ENCODE measurements around the gene TRAM2. TPM values are rescaled to one million over a fixed set of nuclear protein-coding genes. Genes with fewer than 3 reads are reported as not detected.

The TRAM2 gene
- total and polyA plus RNA-seq, 2 of the 8 experiments (the other 6 are each of a cell fraction or from before 2014, with no cell fraction given) = 9.0 to 21.4 TPM

DNA sequence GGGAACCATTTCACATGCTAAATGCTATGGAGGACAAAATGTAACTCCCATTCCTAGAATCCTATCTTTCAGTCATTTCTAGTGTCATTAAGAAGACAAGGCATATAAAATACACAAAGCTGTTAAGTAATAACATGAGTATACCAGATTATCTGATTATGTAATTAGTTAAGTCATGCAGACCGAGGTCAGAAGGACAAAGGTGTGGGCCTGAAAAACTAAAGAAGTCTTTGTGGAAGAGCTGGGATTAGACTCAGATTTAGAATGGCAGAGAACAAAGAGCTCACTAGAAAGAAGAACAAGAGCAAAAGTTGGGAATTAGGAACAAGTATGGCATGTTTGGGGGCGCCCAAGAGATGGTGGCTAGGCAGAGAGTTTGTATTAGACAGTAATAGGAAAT is 119.8 kb downstream of the TRAM2 start:
- ChIA-PET POLR2A (ENCODE audit: partially characterized antibody) (no interaction called here), CTCF (ENCODE audit: partially characterized antibody) (interaction anchor here (0.9 to 1.6 kb wide), 3 partner anchors 11 to 42 kb away, joined by 3 to 6 read pairs (median 6); no protein-coding TSS in a partner anchor)
- TF ChIP-seq RXRA (IDR thresholded peaks at IDR 0.05; ENCODE audit: insufficient read depth, low read depth, low read length) (no peak), CREB1 (IDR thresholded peaks at IDR 0.05) (no peak), ZNF274 (IDR thresholded peaks at IDR 0.05; ENCODE audit: borderline replicate concordance, extremely low read depth, low read length) (no peak), SP4 (IDR thresholded peaks at IDR 0.05; ENCODE audit: low read length) (no peak), BACH1 (IDR thresholded peaks at IDR 0.05; ENCODE audit: low read length) (no peak), RFX5 (IDR thresholded peaks at IDR 0.05; ENCODE audit: borderline replicate concordance, low read depth, low read length) (no peak), GABPA (IDR thresholded peaks at IDR 0.05; ENCODE audit: borderline replicate concordance, insufficient read depth, low read length) (no peak), KDM5A (IDR thresholded peaks at IDR 0.05; ENCODE audit: low read length) (no peak)
- TF ChIP-seq, protein P1, sequence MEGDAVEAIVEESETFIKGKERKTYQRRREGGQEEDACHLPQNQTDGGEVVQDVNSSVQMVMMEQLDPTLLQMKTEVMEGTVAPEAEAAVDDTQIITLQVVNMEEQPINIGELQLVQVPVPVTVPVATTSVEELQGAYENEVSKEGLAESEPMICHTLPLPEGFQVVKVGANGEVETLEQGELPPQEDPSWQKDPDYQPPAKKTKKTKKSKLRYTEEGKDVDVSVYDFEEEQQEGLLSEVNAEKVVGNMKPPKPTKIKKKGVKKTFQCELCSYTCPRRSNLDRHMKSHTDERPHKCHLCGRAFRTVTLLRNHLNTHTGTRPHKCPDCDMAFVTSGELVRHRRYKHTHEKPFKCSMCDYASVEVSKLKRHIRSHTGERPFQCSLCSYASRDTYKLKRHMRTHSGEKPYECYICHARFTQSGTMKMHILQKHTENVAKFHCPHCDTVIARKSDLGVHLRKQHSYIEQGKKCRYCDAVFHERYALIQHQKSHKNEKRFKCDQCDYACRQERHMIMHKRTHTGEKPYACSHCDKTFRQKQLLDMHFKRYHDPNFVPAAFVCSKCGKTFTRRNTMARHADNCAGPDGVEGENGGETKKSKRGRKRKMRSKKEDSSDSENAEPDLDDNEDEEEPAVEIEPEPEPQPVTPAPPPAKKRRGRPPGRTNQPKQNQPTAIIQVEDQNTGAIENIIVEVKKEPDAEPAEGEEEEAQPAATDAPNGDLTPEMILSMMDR (IDR thresholded peaks at IDR 0.05; ENCODE audit: control extremely low read depth in 1 of 3, insufficient read depth in 1 of 3, low read depth in 1 of 3, low read length in 3 of 3) = no peak
- Histone ChIP-seq H3K4me1 (replicated peaks in 1 of 4; ENCODE audit: control insufficient read depth in 3 of 4, insufficient read depth in 4 of 4, low read length in 3 of 4) (no peaks in the 10 kb centered on the region), H3K4me2 (ENCODE audit: insufficient read depth in 1 of 2, low read depth in 2 of 2, low read length in 2 of 2) (no peak overlapping the region), H3K79me1 (ENCODE audit: low read depth, low read length) (no peaks in the 10 kb centered on the region), H2BK12ac (ENCODE audit: low read depth, low read length) (no peak overlapping the region), H3K4me3 (ENCODE audit: extremely low read depth in 1 of 4, insufficient read depth in 2 of 4, low read depth in 3 of 4, low read length in 4 of 4) (no peak overlapping the region), H3K9me3 (ENCODE audit: insufficient read depth in 2 of 2, low read depth in 1 of 2, low read length in 1 of 2) (no peaks in the 10 kb centered on the region), H2BK15ac (ENCODE audit: low read length) (no peak overlapping the region), H3K4ac (replicated peaks; ENCODE audit: insufficient read length, low read depth, low read length) (no peak overlapping the region), H3K27ac (ENCODE audit: low read depth, low read length) (no peak overlapping the region), H2BK20ac (ENCODE audit: low read length) (no peak overlapping the region), H4K91ac (replicated peaks; ENCODE audit: insufficient read length, low read length) (no peak overlapping the region), H2AFZ (ENCODE audit: low read length) (no peak overlapping the region), H3K27me3 (replicated peaks in 1 of 4; ENCODE audit: control insufficient read depth in 3 of 4, extremely low read depth in 1 of 4, insufficient read depth in 3 of 4, low read length in 3 of 4) (no peaks in the 10 kb centered on the region), H2BK5ac (ENCODE audit: low read depth, low read length) (no peak overlapping the region), H4K8ac (ENCODE audit: extremely low read depth, insufficient read depth, low read length) (no peak overlapping the region), H3K23ac (ENCODE audit: insufficient read length) (no peak overlapping the region), H2BK120ac (replicated peaks; ENCODE audit: low read depth, low read length) (no peak overlapping the region), H3K56ac (replicated peaks; ENCODE audit: insufficient read length, low read depth, low read length) (no peak overlapping the region), H3K9ac (replicated peaks in 1 of 4; ENCODE audit: extremely low read depth in 1 of 4, low read depth in 3 of 4, low read length in 3 of 4) (no peak overlapping the region), H4K20me1 (replicated peaks in 1 of 2; ENCODE audit: control insufficient read depth in 1 of 2, insufficient read depth in 2 of 2, low read length in 2 of 2) (no peaks in the 10 kb centered on the region), H4K5ac (ENCODE audit: insufficient read length, low read depth, low read length) (no peak overlapping the region), H2AK5ac (ENCODE audit: low read depth, low read length) (no peak overlapping the region), H3K79me2 (ENCODE audit: control insufficient read depth in 1 of 2, insufficient read depth in 2 of 2, low read length in 2 of 2) (no peaks in the 10 kb centered on the region), H3K23me2 (ENCODE audit: low read depth, low read length) (no peaks in the 10 kb centered on the region), H3K36me3 (ENCODE audit: control insufficient read depth in 2 of 4, insufficient read depth in 4 of 4, low read length in 3 of 4) (no peaks in the 10 kb centered on the region), H3K14ac (ENCODE audit: insufficient read length) (no peak overlapping the region), H3K18ac (ENCODE audit: extremely low read depth, low read length) (no peak overlapping the region)
- 87% methylated on average over 2 of the region's 2 CpGs; no CpG with 5 or more reads in 1 of the 2 experiments for WGBS, 2 experiments (ENCODE audit: extremely low coverage in 1 of 2, insufficient coverage in 1 of 2, insufficient read length in 1 of 2, insufficient replicate concordance in 2 of 2, low coverage in 1 of 2, low lambda C conversion rate in 2 of 2, missing lambda C conversion rate in 1 of 2)
- FAIRE-seq = no peak
- no peak for DNase-seq (ENCODE audit: low read depth in 1 of 2, low spot score in 2 of 2)
